Measurements from ENCODE around the gene PLD4.

Gene PLD4

DNA sequence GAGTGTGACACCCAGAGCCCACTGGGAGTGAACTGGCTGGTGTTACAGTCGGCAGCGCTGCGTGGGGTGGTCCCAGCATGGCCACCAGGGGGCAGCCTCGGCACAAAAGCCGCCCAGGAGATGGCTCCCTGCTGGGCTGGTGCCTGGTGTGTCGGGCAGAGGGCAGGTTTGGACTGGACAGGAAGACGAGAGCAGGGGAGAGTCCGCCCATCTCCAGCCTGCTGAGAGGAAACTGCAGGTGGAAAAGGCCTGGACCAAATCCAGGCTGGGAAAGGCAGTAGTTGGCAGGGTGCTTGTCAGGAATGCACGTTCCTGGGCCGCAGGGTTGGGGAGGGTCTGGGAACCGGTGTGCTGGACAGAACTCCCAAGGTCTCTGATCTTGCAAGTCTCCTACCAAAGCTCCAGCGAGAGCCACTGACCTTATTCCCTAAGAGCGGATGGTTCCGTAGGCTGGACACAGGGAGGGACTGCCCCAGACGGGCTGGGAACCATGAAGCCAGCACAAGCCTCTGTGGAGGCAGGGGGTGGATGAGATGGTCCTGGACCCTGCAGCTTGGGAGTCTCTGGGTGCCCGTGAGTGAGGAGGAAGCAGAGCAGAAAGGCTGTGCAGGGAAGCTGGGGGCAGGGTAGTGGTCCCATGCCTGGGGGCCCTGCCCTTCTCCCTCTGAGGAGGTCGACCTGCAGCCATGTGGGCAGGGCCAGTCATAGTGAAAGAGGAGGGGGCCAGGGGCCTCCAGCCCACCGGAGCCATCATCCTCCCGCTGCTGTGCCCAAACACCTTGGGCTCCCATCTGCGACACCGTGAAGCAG lies 51.7 kb downstream of the PLD4 start:
- peak; percentile 87 for DNase-seq

DNA sequence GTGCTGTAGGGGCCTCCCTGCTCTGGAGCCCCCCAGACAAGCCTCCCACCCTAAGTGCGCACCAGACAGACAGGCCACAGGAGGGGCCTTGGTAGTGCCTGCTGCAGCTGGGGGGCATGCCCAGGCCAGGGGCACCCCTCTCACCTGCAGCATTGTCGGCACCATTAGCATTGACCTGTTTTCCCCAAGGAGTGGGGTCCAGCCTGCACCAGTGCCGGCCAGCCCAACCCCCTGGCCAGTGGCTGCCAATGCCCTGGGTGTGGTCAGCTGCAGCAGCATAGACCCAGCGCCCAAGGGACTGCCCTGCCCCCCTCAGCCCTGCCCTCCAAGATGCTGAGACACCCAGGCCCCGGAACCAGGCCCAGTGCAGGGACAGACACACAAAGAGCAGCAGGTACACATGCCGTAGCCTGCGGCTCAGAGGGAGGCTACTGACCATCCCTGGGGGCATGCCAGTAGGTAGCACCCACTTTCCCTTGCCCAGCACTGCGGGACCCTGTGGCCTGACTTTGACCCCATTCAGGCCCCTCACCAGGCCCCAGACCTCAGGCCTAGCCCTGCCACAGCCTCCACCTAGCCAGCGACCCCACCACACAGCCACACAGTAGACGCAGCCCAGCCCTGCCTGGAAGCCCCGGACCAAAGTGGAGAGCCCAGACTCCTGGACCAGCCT lies 52.5 kb downstream of the PLD4 start:
- no peak for DNase-seq

DNA sequence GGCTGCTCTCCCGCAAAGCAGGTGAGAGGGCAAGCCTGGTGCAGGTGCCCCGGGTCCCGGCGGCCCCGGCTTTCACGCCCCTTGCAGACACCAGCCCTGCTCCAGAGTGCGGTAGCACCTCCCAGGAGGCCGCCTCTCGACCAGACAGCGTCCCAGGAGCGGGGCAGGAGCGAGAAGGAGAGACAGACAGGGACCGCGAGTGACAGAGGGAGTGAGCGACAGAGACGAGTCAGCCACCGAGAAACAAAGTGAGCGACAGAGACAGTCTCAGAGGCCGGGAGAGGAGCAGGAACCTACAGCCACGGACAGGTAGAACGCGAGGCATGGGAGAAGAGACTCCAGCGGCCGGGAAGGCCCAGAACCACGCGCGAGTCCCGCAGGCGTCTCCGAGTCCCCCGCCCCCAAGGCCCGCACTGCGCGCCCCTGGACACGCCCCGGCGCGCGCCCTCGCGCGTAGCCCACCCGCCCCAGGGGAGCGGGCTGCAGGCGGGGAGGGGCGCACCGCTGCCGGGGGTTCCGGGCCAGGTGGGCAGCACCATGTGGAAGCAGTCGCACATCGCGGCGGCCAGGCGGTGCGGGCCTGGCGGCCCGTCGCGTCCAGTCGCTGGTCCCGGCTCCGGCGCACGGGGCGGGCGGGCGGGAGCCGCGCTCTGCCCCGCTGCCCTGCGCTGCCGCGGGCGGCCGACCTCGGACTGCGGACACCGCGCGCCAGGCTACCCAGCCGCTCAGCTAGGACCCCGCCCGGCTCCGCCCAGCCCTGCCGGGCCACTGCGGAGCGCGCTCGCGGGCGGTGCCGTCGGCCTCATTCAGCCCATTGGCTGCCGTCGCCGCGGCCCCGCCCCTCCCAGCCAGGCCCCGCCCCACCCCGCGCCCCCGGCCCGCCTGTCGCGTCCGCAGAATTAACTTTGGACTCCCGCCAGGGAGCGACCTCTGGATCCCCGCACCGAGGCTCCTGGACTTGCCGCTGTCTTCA lies 53.3 kb downstream of the PLD4 start, which contains the start of gene AHNAK2:
Gene AHNAK2, minus strand, starts transcription at position 694 of the 973 bp plus-strand sequence. Its CDS starts 137 bp downstream, at position 557.
- DNase-seq: no peak

DNA sequence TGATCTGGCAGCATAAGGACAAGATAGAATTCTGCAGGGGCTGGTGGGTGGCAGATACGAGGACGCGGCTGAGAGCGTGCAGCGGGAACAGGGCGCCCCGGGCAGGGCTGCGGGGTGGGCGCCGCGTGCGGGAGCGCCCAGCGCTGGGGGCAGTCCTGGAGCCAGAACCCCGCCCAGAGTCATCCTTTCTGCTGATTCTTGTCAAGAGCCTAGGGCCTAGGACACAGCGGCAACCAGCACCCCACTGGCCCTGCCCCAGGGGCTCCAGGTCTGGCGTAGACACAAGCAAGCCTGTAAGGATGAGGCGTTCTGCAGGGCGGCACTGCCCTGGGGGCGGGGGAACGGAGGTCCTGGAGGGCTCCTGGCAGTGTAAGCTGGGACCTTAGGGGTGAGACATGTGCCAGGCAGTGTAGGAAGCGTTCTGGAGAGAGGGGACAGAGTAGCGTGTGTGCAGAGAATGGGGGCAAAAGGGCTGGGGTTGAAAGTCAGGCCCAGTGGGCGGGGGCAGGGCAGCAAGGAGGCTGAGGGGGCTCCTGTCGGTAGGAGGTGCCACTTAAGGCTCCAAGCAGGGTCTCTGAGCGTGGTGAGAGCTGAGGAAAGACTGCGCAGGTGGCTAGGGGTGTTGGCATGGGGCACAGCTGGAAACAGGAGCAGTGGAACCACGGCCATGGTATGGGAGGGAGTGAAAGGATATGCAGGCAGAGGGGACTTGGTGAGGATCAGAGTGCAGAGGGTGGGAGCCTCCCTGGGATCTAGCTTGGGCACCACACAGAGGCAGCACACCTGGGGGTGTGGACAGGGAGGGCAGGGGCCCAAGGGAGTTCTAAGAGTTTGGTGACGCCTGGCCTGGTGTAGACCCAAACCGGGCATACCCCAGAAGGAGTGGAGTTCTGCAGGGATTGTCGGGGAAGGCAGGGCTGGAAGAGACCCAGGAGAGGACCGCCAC lies 54.3 kb downstream of the PLD4 start:
- no peak for DNase-seq

DNA sequence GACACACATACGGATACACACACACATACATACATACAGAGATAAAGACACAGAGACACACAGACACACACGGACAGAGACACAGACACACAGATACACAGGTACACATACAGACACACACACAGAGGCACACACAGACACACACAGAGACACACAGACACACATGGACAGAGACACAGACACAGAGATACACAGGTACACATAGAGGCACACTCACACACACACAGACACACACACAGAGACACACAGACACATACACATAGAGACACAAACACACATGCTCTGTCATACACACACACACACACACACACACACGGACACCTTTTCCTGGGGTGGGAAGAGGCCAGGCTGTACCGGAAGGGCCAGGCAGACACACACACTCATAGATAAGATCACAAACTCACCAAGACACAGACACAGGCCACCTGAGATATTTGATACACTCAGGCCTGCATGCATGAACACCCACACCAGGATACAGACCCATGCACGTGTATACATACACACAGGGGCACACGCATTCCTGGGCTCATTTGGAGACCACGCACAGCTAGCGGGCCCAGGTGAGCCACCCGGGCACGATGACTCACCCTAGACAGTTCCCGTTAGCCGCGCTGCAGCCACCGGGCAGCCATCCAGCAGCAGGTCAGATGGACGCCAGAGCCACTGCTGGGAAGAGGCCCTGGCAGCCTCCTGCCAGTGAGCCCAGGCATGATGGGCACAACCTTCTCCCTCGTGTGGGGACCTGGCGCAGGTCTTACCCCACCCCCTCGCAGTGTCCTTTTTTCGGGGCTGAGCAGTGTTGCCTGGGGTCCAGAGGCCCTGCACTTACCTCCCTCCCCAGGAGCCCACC lies 55.3 kb downstream of the PLD4 start:
- no peak for DNase-seq

GRCh38 chr14:104980611-104981531 lies 56.2 kb downstream of the PLD4 start:
- no peak for DNase-seq

GRCh38 chr14:104981699-104982541 lies 57.2 kb downstream of the PLD4 start:
- DNase-seq: no peak

DNA sequence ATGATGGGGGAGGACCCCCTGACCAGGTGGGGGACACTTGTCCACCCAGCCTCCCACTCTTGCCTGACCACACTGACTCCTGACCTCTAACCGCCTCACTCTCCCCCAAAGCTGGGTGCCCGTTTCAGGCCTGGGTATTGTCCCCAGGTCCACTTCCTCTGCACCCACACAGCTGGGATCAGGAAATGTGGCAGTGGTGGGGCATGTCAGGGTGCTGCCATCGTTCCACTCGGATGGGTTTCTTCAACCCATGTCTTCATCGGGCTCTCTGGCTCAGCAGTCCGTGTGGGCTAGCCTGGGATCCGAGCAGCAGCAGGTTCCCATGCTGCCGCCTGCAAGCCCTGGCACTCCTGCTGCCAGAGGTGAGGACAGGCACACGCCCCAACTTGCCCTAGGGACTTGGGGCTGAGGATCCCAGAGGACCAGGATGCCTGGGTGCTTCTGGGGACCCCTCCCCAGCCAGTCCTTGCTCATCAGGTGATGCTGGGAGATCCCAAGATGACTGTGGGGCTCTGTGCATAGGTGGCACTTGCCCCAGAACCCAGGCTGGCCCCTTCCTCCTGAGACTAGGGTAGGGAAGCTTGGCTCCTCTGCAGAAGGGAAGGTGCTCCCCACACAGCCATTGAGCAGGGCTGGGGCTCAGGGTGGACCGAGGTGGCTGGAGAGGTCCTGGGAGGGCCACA lies 58.0 kb downstream of the PLD4 start:
- no peak for DNase-seq

Measured in activated gamma-delta T cell treated with Interleukin-2 at 50 U/mL for 16 hours (primary cell).